HG03457 (cell line): ENCODE data around the gene MARS2.
"Not testable (repeated sequence)": the region's sequence is repeated elsewhere in the genome, so short reads cannot be mapped to it uniquely, and the experiment has no call there.

Experiments used
- ATAC-seq: cut with Tn5 transposase; IDR thresholded peaks from one replicate; pipeline ENCODE4 v1.9.1; 2021; ENCODE audit warnings: moderate number of reproducible peaks; ENCODE audit not compliant: unreplicated experiment

Gene MARS2

DNA sequence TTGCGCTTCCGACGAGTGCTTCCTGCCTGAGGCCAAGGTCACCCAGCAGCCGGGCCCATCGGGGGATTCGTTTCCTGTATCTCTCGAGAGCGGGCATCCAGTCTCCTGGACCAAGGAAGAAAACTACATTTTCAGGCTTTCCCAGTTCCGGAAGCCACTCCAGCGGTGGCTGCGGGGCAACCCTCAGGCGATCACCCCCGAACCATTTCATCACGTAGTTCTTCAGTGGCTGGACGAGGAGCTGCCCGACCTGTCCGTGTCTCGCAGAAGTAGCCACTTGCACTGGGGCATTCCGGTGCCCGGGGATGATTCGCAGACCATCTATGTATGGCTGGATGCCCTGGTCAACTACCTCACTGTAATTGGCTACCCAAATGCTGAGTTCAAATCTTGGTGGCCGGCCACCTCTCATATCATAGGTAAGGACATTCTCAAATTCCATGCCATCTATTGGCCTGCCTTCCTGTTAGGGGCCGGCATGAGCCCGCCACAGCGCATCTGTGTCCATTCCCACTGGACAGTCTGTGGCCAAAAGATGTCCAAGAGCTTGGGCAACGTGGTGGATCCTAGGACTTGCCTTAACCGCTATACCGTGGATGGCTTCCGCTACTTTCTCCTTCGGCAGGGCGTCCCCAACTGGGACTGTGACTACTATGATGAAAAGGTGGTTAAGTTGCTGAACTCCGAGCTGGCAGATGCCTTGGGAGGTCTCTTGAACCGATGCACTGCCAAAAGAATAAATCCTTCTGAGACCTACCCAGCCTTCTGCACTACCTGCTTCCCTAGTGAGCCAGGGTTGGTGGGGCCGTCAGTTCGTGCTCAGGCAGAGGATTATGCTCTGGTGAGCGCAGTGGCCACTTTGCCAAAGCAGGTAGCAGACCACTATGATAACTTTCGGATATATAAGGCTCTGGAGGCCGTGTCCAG lies 1.0 kb downstream of the MARS2 start:
- ATAC-seq, result no peak

DNA sequence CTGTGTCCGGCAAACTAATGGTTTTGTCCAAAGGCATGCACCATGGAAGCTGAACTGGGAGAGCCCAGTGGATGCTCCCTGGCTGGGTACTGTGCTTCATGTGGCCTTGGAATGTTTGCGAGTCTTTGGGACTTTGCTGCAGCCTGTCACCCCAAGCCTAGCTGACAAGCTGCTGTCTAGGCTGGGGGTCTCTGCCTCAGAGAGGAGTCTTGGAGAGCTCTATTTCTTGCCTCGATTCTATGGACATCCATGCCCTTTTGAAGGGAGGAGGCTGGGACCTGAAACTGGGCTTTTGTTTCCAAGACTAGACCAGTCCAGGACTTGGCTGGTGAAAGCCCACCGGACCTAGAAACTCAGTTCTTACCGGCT lies 1.7 kb downstream of the MARS2 start:
- no peak for ATAC-seq

DNA sequence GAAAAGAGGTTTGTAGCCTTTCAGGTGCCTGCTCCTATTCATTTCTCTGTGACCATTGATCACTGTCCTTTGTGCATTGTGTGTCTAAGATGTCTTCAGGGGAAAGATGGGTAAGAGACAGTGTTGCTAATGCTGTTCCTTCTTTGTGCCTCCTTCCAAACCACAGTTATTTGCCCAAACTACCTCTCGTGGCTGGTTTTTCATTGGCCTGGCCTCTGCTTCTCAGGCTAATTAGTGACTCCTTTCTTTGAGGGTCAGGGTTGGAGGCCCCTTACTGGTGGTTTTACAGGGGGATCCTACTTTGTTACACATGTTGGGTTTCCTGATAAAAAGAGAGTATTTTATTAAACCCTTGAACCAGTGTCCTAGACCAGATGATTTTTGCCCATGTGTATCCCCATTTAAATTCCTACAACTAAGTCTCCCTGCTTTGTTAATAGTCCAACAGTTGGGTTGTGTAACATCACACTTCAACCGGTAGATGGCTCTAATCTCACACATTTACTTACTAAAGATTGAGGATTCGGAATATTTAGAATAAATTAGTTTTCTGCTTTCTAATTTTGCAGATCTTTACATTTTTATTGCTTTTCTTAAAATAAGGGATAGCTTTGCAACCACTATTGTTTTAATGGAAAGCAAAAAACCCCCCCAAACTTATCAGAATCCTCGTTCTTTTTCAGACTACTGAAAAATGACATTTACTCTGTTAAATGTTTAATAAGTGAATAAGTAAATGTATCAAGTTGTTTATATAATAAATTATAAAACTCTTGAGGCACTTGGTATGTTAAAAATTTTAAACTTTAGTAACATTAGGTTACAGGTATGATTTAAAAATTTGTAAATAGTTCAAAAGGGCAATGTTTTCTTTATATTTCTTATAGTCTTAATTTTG lies 2.4 kb downstream of the MARS2 start:
- no peak for ATAC-seq

DNA sequence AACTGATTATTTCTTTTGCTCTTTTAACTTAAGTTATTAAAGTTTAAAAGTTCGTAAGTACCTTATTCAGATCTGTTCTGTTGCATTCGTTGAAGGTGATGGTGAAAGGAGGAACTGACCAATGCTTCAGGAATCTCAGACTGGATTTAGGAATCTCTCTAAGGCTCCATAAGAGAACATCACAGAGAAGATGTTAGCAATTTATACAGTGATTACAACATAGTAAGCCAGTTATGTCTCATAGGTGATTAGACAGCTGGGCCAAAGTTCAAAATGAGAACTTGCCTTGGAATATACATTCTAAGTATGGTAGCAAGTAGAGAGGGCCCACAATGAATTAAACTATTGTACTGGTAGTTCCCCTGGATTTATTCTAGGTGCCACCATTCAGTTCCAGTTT lies 3.2 kb downstream of the MARS2 start:
- no peak for ATAC-seq

DNA sequence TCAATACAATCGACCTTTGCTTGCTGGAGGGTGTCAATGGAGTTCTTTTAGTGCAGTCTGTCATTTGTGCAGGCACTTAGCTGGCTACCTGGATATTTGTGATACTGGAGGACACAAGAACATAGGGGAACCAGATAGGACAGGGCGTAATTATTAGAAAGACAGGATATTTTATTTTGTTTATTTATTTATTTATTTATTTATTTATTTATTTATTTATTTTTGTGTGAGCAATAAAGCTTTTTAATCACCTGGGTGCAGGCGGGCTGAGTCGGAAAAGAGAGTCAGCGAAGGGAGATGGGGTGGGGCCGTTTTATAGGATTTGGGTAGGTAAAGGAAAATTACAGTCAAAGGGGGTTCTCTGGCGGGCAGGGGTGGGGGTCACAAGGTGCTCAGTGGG lies 4.0 kb downstream of the MARS2 start:
- not testable (repeated sequence) for ATAC-seq

DNA sequence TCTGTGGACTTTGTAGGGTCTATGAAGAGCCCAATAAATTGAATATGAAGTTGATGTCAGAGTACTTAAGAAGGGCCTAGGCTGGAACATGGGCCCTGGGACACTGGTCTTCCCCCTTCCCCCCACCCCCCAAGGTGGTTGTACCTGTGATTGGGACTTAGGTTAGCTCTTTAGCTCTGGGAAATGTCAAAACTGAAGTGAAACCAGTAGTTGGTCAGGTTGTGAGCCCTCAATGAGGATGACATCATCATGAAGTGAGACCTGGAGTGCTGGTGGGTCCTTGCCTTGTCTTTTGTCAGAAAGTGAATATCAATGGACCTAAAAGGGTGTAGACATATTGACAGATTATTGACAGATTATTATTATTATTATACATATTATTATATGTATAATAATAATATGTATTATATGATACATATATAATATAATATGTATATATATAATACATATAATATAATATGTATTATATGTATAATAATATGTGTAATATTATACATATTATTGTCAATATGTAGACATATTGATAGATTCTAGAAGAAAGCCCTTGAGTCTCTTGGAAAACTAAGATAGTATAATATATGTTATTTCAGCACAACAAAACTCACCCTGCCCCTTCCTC lies 5.4 kb downstream of the MARS2 start:
- peak; percentile 89 for ATAC-seq

DNA sequence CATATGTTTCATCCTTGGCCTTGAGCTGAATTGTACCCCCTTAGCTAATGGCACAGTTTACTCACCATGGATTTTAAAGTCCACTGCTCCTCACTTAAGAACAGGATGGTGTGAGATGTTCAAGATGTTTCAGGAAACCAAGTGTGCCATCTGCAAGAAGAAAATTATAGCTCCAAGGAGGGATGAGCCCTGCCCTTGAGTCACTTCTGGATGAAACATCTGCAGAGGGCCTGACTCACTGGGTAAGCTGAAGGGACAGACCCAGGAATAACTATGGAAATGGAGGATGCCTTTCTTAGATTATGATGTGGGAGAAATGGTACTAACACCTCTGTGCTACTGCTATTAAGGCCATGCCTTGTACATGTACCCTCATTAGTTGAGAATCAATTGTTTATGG lies 6.4 kb downstream of the MARS2 start:
- ATAC-seq, result no peak

DNA sequence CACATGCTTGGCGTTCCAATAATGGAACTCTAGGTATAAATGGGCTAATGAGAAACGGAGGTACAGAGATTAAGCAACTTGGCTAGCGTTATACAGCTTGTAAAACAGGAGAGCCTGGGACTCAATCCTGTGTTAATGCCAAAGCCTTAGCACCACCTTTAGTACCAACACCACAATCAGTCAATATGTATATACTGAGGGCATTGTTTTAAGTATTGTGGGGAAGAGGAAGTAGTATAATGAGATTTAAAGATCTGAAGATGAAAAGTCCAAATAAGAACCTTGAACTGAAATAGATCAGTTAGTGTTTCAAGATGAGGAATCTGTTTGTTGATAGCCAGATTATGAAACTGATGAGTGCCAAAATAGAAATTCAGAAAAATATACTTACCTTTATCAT lies 8.1 kb downstream of the MARS2 start:
- no peak for ATAC-seq

DNA sequence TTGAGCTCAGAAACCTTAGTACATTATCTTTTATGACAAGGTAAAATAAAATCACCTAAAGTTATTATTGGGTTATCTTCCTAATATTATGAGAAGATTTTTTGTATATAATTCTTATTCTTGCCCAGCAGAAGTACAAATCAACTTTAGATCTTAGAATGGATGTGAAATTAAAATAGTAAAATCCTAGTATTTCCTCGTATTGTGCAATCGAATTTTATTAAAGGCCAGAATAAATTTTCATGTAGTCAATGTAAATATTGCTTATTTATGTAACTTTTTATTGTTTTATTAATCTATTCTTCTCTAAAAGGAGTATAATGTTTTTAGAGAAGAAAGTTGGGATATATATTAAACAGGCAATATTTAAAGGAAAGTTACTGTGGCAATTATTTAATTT lies 12.7 kb downstream of the MARS2 start:
- ATAC-seq, result no peak

DNA sequence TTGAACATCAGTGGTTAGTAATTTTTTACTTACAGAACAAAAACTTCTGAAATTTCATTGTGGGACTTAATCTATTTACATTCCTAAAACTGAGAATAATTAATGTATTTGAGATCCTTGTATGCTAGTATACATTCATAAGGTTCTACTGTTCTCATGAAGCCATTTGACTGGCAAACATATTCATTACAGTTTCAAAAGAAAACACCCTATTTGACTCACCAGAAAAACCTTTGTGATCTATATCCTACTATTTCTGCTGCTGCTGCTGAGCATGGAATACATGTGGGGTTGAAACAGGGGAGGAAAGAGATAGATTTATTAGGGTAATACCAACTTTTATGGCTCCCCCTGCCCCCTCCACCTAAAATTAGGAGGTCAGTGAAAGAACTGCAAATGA lies 21.8 kb downstream of the MARS2 start:
- ATAC-seq, result no peak

DNA sequence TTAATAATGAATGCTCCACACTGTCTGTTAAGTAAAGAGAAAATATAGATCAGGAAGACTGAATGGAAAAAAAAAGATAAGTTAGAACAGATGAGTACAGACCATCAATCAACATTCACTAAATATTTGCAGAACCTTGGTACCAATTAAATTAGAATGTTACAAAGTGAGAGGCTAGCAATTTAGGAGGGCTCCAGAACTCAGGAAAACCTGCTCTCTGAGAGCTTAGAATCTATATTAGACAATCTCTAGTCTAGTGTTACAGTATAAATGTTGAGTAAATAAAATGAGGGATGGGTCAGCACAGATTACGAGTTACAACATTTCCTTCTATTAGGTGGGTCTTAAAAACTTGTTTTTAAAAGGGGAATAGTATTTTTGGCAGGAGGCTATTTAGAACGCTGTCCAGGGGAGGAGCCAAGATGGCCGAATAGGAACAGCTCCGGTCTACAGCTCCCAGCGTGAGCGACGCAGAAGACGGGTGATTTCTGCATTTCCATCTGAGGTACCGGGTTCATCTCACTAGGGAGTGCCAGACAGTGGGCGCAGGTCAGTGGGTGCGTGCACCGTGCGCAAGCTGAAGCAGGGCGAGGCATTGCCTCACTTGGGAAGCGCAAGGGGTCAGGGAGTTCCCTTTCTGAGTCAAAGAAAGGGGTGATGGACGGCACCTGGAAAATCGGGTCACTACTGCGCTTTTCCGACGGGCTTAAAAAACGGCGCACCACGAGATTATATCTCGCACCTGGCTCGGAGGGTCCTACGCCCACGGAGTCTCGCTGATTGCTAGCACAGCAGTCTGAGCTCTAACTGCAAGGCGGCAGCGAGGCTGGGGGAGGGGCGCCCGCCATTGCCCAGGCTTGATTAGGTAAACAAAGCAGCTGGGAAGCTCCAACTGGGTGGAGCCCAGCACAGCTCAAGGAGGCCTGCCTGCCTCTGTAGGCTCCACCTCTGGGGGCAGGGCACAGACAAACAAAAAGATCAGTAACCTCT lies 23.7 kb downstream of the MARS2 start:
- ATAC-seq, result not testable (repeated sequence)

DNA sequence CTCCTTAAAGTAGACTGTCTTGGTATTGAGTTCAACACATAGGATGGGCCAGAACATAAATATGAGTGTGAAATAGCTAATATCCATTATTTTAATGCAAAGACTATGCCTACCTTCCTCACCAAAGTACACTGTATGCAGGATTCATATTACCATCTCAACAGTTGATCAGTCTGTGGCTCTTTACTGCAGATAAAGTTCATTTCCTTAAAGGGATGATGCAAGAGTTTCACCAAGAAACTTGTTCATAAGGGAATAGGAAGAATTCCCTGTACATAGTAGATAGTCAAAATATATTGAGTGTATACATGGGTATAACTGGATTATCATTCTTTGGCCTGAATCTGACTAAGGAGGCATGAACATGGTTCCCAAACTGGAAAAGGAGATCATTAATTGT lies 35.0 kb downstream of the MARS2 start:
- no peak for ATAC-seq
